HCT116 (cell line): ENCODE data around the gene GATM.

Source experiments
- CTCF ChIP-seq, 3 experiments: fragments of 200-600 bp in 1 of 3; sonication (generic) in 1 of 3; IDR thresholded peaks in 2 of 3; conservative IDR thresholded peaks in 1 of 3; 2 replicates each; pipeline ENCODE4 v1.5.1; 2012 to 2017; ENCODE audit warnings: low read depth in 2 of 3, low read length in 2 of 3, antibody characterized with exemption in 1 of 3, borderline replicate concordance in 1 of 3, control low read depth in 1 of 3, mild to moderate bottlenecking in 1 of 3, mixed read lengths in 1 of 3, mixed run types in 1 of 3, moderate library complexity in 1 of 3; ENCODE audit not compliant: insufficient read depth in 1 of 3
- EZH2 ChIP-seq: fragments of 200-600 bp; sonication (generic); IDR thresholded peaks from 2 replicates; pipeline ENCODE4 v1.6.1; 2017; ENCODE audit warnings: antibody characterized with exemption, mixed run types
- EZH2phosphoT487 ChIP-seq: fragments of 200-600 bp; IDR thresholded peaks from 2 replicates; pipeline ENCODE4 v1.6.1; 2018; ENCODE audit warnings: antibody characterized with exemption, borderline replicate concordance
- POLR2A ChIP-seq: IDR thresholded peaks from 2 replicates; pipeline ENCODE4 v1.7.0; 2011; ENCODE audit warnings: borderline replicate concordance; ENCODE audit not compliant: insufficient read depth, insufficient read length; ENCODE audit errors: extremely low read depth
- SP1 ChIP-seq: IDR thresholded peaks from 2 replicates; pipeline ENCODE4 v1.6.1; 2012; ENCODE audit warnings: low read depth
- TCF7L2 ChIP-seq: IDR thresholded peaks from 2 replicates; pipeline ENCODE4 v1.7.0; 2011; ENCODE audit warnings: borderline replicate concordance, inconsistent platforms; ENCODE audit not compliant: insufficient read depth, insufficient read length; ENCODE audit errors: extremely low read depth
- TF ChIP-seq, protein P1 (sequence below): IDR thresholded peaks from 2 replicates; pipeline ENCODE4 v1.6.1; 2012
- TF ChIP-seq, protein P2 (sequence below): IDR thresholded peaks from 2 replicates; pipeline ENCODE4 v1.6.1; 2012; ENCODE audit warnings: low read depth
- TF ChIP-seq, protein P3 (sequence below): IDR thresholded peaks from 2 replicates; pipeline ENCODE4 v1.6.1; 2012

DNA sequence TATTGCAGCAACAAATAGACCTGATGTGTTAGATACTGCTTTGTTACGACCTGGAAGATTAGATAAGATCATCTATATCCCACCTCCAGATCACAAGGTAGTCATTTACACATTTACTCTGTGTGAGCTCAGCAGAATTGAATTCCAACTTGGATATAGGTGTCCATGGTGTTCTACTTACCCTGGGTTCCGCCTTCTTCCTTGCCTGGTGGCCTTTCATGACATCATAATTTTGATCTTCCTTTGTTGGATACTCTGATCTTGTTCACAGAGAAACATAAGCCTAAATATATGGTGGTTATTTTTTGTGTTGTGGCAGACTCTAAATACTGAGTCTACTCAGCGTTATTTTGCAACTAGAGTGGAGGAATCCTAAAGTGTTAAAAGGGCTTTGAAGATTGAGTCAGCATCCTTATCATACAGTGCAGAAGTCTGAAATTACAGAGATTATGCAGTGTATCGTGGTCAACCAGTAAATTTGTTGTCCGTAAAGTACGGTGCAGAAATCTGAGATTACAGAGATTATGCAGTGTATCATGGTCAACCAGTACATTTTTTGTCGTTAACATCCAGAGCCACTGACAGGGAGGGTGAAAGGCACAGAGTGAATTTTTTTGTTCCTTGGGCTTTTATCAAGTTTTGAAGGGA is 39.1 kb upstream of the GATM start:
- TF ChIP-seq EZH2 (no peak), POLR2A (no peak), CTCF (IDR thresholded peaks at IDR 0.05 in 2 of 3, conservative IDR thresholded peaks at IDR 0.05 in 1 of 3; ENCODE audit: borderline replicate concordance in 1 of 3, insufficient read depth in 1 of 3, low read depth in 2 of 3, low read length in 2 of 3) (no peak), EZH2phosphoT487 (no peak), TCF7L2 (no peak), SP1 (no peak)
- TF ChIP-seq, protein P1, sequence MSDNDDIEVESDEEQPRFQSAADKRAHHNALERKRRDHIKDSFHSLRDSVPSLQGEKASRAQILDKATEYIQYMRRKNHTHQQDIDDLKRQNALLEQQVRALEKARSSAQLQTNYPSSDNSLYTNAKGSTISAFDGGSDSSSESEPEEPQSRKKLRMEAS, result no peak
- TF ChIP-seq, protein P2, sequence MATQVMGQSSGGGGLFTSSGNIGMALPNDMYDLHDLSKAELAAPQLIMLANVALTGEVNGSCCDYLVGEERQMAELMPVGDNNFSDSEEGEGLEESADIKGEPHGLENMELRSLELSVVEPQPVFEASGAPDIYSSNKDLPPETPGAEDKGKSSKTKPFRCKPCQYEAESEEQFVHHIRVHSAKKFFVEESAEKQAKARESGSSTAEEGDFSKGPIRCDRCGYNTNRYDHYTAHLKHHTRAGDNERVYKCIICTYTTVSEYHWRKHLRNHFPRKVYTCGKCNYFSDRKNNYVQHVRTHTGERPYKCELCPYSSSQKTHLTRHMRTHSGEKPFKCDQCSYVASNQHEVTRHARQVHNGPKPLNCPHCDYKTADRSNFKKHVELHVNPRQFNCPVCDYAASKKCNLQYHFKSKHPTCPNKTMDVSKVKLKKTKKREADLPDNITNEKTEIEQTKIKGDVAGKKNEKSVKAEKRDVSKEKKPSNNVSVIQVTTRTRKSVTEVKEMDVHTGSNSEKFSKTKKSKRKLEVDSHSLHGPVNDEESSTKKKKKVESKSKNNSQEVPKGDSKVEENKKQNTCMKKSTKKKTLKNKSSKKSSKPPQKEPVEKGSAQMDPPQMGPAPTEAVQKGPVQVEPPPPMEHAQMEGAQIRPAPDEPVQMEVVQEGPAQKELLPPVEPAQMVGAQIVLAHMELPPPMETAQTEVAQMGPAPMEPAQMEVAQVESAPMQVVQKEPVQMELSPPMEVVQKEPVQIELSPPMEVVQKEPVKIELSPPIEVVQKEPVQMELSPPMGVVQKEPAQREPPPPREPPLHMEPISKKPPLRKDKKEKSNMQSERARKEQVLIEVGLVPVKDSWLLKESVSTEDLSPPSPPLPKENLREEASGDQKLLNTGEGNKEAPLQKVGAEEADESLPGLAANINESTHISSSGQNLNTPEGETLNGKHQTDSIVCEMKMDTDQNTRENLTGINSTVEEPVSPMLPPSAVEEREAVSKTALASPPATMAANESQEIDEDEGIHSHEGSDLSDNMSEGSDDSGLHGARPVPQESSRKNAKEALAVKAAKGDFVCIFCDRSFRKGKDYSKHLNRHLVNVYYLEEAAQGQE, result no peak
- TF ChIP-seq, protein P3, sequence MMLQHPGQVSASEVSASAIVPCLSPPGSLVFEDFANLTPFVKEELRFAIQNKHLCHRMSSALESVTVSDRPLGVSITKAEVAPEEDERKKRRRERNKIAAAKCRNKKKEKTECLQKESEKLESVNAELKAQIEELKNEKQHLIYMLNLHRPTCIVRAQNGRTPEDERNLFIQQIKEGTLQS, result no peak
